Type B pancreatic cell (in vitro differentiated cells): ENCODE data around the gene SLC17A4. TPM values are rescaled to one million over a fixed set of nuclear protein-coding genes. Genes with fewer than 3 reads are reported as not detected.

Experiments
- DNase-seq: peaks from one replicate; pipeline ENCODE4 v3.0.0; 2021; ENCODE audit warnings: mixed read lengths; ENCODE audit not compliant: unreplicated experiment; ENCODE audit errors: extremely low spot score
- H3K27ac Mint-ChIP-seq: 2 replicates; pipeline ENCODE4 v1.8.0; 2021; ENCODE audit warnings: mild to moderate bottlenecking, mixed read lengths
- H3K27me3 Mint-ChIP-seq: 2 replicates; pipeline ENCODE4 v1.8.0; 2021; ENCODE audit warnings: mixed read lengths
- H3K36me3 Mint-ChIP-seq: 2 replicates; pipeline ENCODE4 v1.8.0; 2021; ENCODE audit warnings: mixed read lengths
- H3K4me1 Mint-ChIP-seq: one replicate; pipeline ENCODE4 v1.8.0; 2021; ENCODE audit warnings: mixed read lengths; ENCODE audit not compliant: unreplicated experiment
- H3K4me3 Mint-ChIP-seq: 2 replicates; pipeline ENCODE4 v1.8.0; 2021; ENCODE audit warnings: mild to moderate bottlenecking, mixed read lengths
- H3K9me3 Mint-ChIP-seq: 2 replicates; pipeline ENCODE4 v1.8.0; 2021; ENCODE audit warnings: mixed read lengths
- CTCF ChIP-seq: fragments of 200-600 bp; sonication (generic); conservative IDR thresholded peaks from 2 replicates; pipeline ENCODE4 v1.5.0; 2021; ENCODE audit warnings: antibody characterized with exemption, mild to moderate bottlenecking
- total RNA-seq: library from RNA; stranded (reverse); gene quantifications from 2 replicates; pipeline ENCODE4 v1.2.1, GENCODE V29; 2021; ENCODE audit warnings: low replicate concordance

Gene SLC17A4
- total RNA-seq, 1 donor from 2014 or later: 1.0 TPM

DNA sequence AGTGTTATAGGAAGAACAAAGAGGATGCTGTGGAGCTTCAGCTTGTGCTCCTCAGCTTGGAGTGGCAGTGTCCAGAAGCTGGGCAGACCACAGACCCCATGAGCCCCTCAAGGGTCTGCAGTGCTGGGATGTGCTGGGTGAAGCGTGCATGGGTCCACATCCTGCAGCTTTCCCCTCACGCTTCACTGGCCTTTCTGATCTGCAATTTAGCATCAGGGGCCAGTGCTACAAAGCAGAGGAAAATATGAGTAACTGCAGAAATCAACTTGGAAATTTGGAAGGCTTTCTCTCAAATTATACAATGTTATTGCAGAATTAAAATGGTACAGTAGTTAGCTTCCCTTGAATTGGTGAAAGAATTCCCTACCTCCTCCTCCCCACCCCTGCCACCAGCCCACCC lies 10.1 kb downstream of the SLC17A4 start:
- Mint-ChIP-seq H3K9me3 (no peaks in the 10 kb centered on the region), H3K4me3 (no peak overlapping the region), H3K27ac (no peak overlapping the region), H3K27me3 (no peaks in the 10 kb centered on the region), H3K4me1 (no peaks in the 10 kb centered on the region), H3K36me3 (no peaks in the 10 kb centered on the region)
- TF ChIP-seq CTCF: no peak
- DNase-seq: no peak

- Mint-ChIP-seq H3K36me3 (no peaks in the 10 kb centered on the region), H3K27ac (no peak overlapping the region), H3K9me3 (no peaks in the 10 kb centered on the region), H3K4me1 (no peaks in the 10 kb centered on the region), H3K27me3 (no peaks in the 10 kb centered on the region), H3K4me3 (no peak overlapping the region)
- no peak for TF ChIP-seq CTCF
- DNase-seq: no peak
Observed at GRCh38 chr6:25768566-25768965, 14.0 kb downstream of the SLC17A4 start.

DNA sequence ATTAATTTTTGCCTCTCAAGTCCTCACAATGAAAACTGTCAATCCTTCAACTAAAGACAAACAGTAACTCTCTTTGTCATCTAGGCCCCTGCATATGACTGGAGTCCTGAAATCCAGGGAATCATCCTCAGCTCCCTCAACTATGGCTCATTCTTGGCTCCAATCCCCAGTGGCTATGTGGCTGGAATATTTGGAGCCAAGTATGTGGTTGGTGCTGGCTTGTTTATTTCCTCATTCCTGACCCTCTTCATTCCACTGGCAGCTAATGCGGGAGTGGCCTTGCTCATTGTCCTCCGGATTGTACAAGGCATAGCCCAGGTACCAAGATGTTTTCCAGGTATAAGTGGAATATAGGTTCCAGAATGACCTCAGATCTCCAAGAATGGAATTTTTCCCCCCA lies 15.4 kb downstream of the SLC17A4 start:
- Mint-ChIP-seq H3K4me1 (peaks cover 4% of the 10 kb centered on the region), H3K27me3 (no peaks in the 10 kb centered on the region), H3K4me3 (no peak overlapping the region), H3K27ac (no peak overlapping the region), H3K36me3 (no peaks in the 10 kb centered on the region), H3K9me3 (no peaks in the 10 kb centered on the region)
- DNase-seq: no peak
- TF ChIP-seq CTCF: no peak

- H3K9me3 Mint-ChIP-seq: peaks cover 6% of the 10 kb centered on the region
- no peak for TF ChIP-seq CTCF
- peaks cover 4% of the 10 kb centered on the region for H3K4me1 Mint-ChIP-seq
- H3K36me3 Mint-ChIP-seq: no peaks in the 10 kb centered on the region
- H3K27me3 Mint-ChIP-seq: no peaks in the 10 kb centered on the region
- H3K4me3 Mint-ChIP-seq: no peak overlapping the region
- DNase-seq: no peak
- no peak overlapping the region for H3K27ac Mint-ChIP-seq
Observed at GRCh38 chr6:25774120-25774715, 19.7 kb downstream of the SLC17A4 start.

GRCh38 chr6:25777031-25777430 lies 22.5 kb downstream of the SLC17A4 start:
- Mint-ChIP-seq H3K4me1 (peaks cover 4% of the 10 kb centered on the region), H3K9me3 (peaks cover 6% of the 10 kb centered on the region), H3K27me3 (no peaks in the 10 kb centered on the region), H3K36me3 (no peaks in the 10 kb centered on the region), H3K4me3 (no peak overlapping the region), H3K27ac (no peak overlapping the region)
- no peak for DNase-seq
- TF ChIP-seq CTCF: no peak
